Skeletal muscle tissue (tissue), 4 donors: ENCODE data around the gene PPP4C. TPM values are rescaled to one million over a fixed set of nuclear protein-coding genes. Genes with fewer than 3 reads are reported as not detected.
"Not testable (repeated sequence)": the region's sequence is repeated elsewhere in the genome, so short reads cannot be mapped to it uniquely, and the experiment has no call there.

Experiments
- H3K27ac ChIP-seq: one replicate; pipeline ENCODE4 v1.7.0; 2013; ENCODE audit warnings: mild to moderate bottlenecking, low read depth, low read length, inconsistent platforms
- H3K27me3 ChIP-seq, 3 donors: one replicate each; pipeline ENCODE4 v1.7.0; 2013; ENCODE audit warnings: low read length in 3 of 3; ENCODE audit not compliant: control insufficient read depth in 3 of 3, insufficient read depth in 3 of 3
- H3K36me3 ChIP-seq, 3 donors: one replicate each; pipeline ENCODE4 v1.7.0; 2013; ENCODE audit warnings: low read length in 3 of 3; ENCODE audit not compliant: control insufficient read depth in 3 of 3, insufficient read depth in 3 of 3
- H3K4me1 ChIP-seq, 3 donors: one replicate each; pipeline ENCODE4 v1.7.0; 2013; ENCODE audit warnings: low read length in 3 of 3, mild to moderate bottlenecking in 3 of 3; ENCODE audit not compliant: control insufficient read depth in 3 of 3, insufficient read depth in 3 of 3
- H3K4me3 ChIP-seq, 3 donors: one replicate each; pipeline ENCODE4 v1.7.0; 2013; ENCODE audit warnings: low read length in 3 of 3
- H3K9ac ChIP-seq, 3 donors: one replicate each; pipeline ENCODE4 v1.7.0; 2013; ENCODE audit warnings: low read length in 3 of 3, mild to moderate bottlenecking in 3 of 3, moderate library complexity in 2 of 3, low read depth in 1 of 3
- H3K9me3 ChIP-seq, 3 donors: one replicate each; pipeline ENCODE4 v1.7.0; 2013; ENCODE audit warnings: low read length in 3 of 3; ENCODE audit not compliant: control insufficient read depth in 3 of 3
- total RNA-seq: library from RNA; depleted of rRNA; stranded (reverse); fragments of >200 nt; gene quantifications from one replicate; pipeline ENCODE4 v1.2.3, GENCODE V29; 2014
- donor health status: Osteomylitis.

The PPP4C gene
- total RNA-seq, 1 donor from 2014 or later = 72.0 TPM

DNA sequence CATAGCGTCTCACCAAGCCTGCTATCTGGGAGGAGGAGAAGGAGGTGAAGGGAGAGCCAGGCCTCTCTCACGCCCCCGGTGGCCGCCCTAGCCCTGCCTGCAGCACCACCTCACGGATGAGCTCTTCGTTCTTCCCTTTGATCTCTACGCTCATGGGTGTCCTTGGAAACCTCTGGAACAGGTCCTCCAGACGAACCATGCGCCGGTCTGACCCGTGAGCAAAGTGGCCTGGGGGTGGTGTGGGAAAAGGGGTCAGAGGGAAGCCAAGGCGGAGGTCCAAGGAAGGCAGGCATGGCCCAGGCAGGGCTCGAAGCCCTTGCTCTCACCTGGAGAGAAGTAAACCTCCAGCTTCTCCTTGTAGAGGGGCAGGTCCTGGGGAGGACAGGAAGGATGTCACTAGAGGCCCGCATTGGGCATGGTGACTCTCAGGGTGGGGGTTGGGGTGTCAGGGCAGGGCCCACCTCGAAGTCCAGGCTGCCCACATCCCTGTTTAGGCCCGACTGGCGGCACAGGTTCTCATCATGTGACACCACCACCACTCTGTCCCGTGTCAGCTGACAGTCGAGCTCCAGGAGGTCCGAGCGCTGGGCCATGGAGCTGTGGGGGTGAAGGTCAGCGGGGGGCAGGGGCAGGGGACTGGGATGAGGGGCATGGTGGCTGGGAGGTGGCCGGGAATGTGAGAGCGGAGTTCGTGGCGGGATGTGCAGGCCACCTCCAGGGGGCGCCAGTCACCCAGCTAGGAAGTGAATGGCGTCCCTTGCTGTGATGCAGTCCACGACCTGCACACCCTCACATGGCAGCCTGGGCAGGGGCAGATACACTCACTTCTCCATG lies 36.6 kb downstream of the PPP4C start:
- no peak overlapping the region for H3K9ac ChIP-seq
- no peaks in the 10 kb centered on the region for H3K27me3 ChIP-seq
- no peak overlapping the region for H3K27ac ChIP-seq
- H3K9me3 ChIP-seq = no peaks in the 10 kb centered on the region
- H3K36me3 ChIP-seq = peaks cover 15 to 42% (median 36%) of the 10 kb centered on the region in 3 donors
- peaks cover 2 to 9% (median 2%) of the 10 kb centered on the region in 3 donors for H3K4me1 ChIP-seq
- no peak overlapping the region for H3K4me3 ChIP-seq

DNA sequence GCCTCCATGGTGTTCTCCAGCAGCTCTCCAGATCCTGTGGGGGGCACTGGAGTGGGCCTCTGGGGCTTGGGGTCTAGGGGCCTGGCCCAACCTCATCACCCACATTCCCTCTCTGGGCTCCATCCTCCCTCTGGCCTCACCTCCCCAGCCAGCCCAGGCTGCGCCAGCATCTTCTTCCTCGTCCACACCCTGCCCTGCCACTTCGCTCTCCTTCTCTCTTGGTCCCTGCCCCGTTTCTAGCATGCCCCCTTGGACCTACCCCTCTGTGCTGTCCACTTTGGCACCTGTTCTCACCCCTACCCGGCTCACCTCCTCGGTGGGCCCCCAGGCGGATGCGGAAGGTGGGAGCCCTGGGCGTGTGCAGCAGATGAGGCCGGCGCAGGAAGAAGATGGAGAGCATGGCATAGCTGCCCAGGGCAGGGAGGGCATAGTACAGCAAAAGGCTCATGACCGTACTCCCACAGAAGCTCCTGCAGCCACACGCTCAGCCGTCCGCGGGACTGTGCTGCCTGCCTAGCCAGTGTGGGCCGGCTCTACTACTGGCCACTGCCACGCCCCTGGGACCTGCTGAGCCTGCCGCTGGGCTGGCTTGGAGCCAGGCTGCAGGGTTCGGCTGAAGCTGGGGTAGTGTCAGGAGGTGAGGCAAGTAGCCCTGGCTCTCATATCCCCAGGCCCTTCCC lies 37.4 kb downstream of the PPP4C start, which contains the start of gene GDPD3:
GDPD3 (minus strand) TSS at position 507 of the 680 bp plus-strand sequence; CDS start at position 448, 59 bp downstream.
- no peak within 1 kb of the TSS for H3K27ac ChIP-seq
- no peak within 1 kb of the TSS for H3K4me3 ChIP-seq
- no peak within 1 kb of the TSS for H3K9ac ChIP-seq
- H3K27me3 ChIP-seq = no peaks in the 10 kb centered on the region
- H3K9me3 ChIP-seq = no peaks in the 10 kb centered on the region
- peaks cover 2 to 9% (median 2%) of the 10 kb centered on the region in 3 donors for H3K4me1 ChIP-seq
- H3K36me3 ChIP-seq = peaks cover 18 to 46% (median 42%) of the 10 kb centered on the region in 3 donors

DNA sequence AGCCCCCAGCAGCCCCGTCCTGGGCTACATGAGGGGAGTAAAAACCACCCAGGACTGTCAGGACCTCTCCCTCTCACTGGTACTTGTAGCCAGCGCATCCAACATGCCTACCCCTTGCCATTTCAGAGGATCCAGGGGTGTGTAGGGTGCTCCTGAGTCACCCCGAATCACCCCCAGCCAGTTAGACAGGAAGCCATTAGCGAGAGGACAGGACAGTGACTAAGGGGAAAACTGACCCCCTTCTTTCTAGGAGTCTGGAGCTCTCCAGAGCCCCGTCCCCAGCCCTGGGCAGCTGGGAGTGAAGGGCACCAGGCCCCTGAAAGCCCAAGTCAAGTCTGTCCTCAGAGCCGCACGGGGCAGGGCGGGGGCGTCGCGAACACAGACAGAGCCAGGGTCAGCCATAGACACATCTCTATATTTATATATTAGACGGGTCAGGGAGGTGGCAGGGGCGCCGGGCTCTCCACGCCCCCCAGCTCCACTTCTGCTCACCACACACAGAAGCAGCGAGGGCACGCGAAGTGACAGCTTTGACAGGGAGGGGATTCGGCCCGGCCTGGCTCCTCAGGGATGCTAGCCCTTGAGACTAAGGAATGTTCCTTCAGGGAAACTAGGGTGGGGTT lies 38.0 kb downstream of the PPP4C start:
- peaks cover 23 to 48% (median 44%) of the 10 kb centered on the region in 3 donors for H3K36me3 ChIP-seq

GRCh38 chr16:30114411-30114810 lies 38.6 kb downstream of the PPP4C start:
- H3K9ac ChIP-seq = no peak overlapping the region
- H3K36me3 ChIP-seq = peaks cover 26 to 51% (median 46%) of the 10 kb centered on the region in 3 donors
- H3K27me3 ChIP-seq = no peaks in the 10 kb centered on the region
- H3K9me3 ChIP-seq = no peaks in the 10 kb centered on the region
- peaks cover 2 to 9% (median 2%) of the 10 kb centered on the region in 3 donors for H3K4me1 ChIP-seq
- no peak overlapping the region for H3K27ac ChIP-seq
- H3K4me3 ChIP-seq = no peak overlapping the region

More for the DNA sequence above, 38.0 kb downstream of the PPP4C start:
- Histone ChIP-seq H3K27ac (no peak overlapping the region), H3K27me3 (no peaks in the 10 kb centered on the region), H3K4me1 (peaks cover 2 to 9% (median 2%) of the 10 kb centered on the region in 3 donors), H3K4me3 (no peak overlapping the region), H3K9me3 (no peaks in the 10 kb centered on the region), H3K9ac (no peak overlapping the region)

GRCh38 chr16:30114833-30115232 lies 39.0 kb downstream of the PPP4C start:
- H3K27ac ChIP-seq, H3K9me3 ChIP-seq, H3K4me3 ChIP-seq, H3K4me1 ChIP-seq, H3K27me3 ChIP-seq, H3K9ac ChIP-seq: not testable (repeated sequence)
- H3K36me3 ChIP-seq = peaks cover 30 to 51% (median 49%) of the 10 kb centered on the region in 3 donors

- no peaks in the 10 kb centered on the region for H3K9me3 ChIP-seq
- no peak overlapping the region for H3K27ac ChIP-seq
- no peak overlapping the region for H3K4me3 ChIP-seq
- no peak overlapping the region for H3K9ac ChIP-seq
- H3K36me3 ChIP-seq = peaks cover 33 to 50% (median 49%) of the 10 kb centered on the region in 3 donors
- H3K4me1 ChIP-seq = peaks cover 2 to 9% (median 2%) of the 10 kb centered on the region in 3 donors
- H3K27me3 ChIP-seq = no peaks in the 10 kb centered on the region
Measured at GRCh38 chr16:30115238-30115637, 39.4 kb downstream of the PPP4C start.

GRCh38 chr16:30116291-30117207 lies 40.8 kb downstream of the PPP4C start:
- Histone ChIP-seq H3K36me3 (peaks cover 36 to 47% (median 44%) of the 10 kb centered on the region in 3 donors), H3K9me3 (no peaks in the 10 kb centered on the region), H3K27ac (no peak overlapping the region), H3K4me1 (peaks cover 6 to 14% (median 10%) of the 10 kb centered on the region in 3 donors), H3K4me3 (no peak overlapping the region), H3K9ac (no peak overlapping the region), H3K27me3 (no peaks in the 10 kb centered on the region)

DNA sequence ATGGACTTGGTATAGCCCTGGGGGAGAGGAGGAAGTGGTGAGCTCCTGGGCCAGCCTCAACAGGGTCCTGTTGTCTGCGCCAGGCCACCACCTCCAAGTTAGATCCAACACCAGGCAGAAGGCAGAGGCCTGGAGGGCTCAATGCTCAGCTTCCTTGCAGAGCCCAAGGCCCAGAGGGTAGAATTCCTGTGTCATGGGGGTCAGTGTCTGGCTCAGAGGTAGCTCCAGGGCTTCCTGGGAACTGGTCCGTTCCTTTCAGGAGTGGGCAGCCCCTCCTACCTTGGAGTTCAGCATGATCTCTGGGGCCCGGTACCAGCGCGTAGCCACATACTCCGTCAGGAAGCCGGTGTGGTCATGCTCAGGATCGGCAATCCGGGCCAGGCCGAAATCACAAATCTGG lies 42.0 kb downstream of the PPP4C start:
- Histone ChIP-seq H3K9me3 (no peaks in the 10 kb centered on the region), H3K36me3 (peaks cover 37 to 42% (median 41%) of the 10 kb centered on the region in 3 donors), H3K27ac (no peak overlapping the region), H3K27me3 (no peaks in the 10 kb centered on the region), H3K4me3 (no peak overlapping the region), H3K9ac (no peak overlapping the region), H3K4me1 (peaks cover 14 to 23% (median 21%) of the 10 kb centered on the region in 3 donors)

GRCh38 chr16:30119428-30119827 lies 43.6 kb downstream of the PPP4C start:
- Histone ChIP-seq H3K36me3 (peaks cover 37 to 39% (median 37%) of the 10 kb centered on the region in 3 donors), H3K9me3 (no peaks in the 10 kb centered on the region), H3K4me1 (peaks cover 12 to 22% (median 18%) of the 10 kb centered on the region in 3 donors), H3K27me3 (no peaks in the 10 kb centered on the region), H3K27ac (no peak overlapping the region), H3K4me3 (no peak overlapping the region), H3K9ac (no peak overlapping the region)
